ENCODE data around the gene ERC2.

The ERC2 gene

GRCh38 chr3:55615039-55615693 lies 853.1 kb downstream of the ERC2 start:
- no peak for TF ChIP-seq TCF12 (IDR thresholded peaks at IDR 0.05; ENCODE audit: low read depth)
- no peak for TF ChIP-seq NFIC (IDR thresholded peaks at IDR 0.05)

DNA sequence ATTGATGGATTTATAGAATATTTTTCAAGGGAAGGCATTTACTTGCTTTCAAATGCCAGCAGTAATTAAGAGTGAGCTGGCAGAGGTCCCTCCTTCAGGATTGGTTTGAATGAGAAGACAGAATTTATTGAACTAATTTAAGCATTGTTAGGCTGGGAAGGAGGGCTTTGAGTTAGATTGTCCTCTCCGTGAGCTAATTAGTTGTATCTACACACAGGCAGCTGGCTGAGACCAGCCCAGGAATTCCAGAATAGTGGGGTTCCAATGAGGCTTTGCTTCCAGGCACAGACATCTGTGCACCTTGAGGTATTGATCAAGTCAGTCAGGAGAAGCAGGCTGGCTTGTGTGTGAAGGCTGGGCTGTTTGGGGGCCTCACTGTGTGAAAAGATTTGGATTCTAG lies 857.1 kb downstream of the ERC2 start:
- TF ChIP-seq EGR1 (IDR thresholded peaks at IDR 0.05) = no peak
- no peak for TF ChIP-seq REST (IDR thresholded peaks at IDR 0.05; ENCODE audit: low read depth)
- TF ChIP-seq, protein P1, sequence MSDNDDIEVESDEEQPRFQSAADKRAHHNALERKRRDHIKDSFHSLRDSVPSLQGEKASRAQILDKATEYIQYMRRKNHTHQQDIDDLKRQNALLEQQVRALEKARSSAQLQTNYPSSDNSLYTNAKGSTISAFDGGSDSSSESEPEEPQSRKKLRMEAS (IDR thresholded peaks at IDR 0.05) = no peak
- TF ChIP-seq RAD21 (IDR thresholded peaks at IDR 0.05; ENCODE audit: low read depth) = no peak
- TF ChIP-seq USF1 (IDR thresholded peaks at IDR 0.05) = no peak
- no peak for TF ChIP-seq ZBTB7A (IDR thresholded peaks at IDR 0.05; ENCODE audit: low read depth)
- TF ChIP-seq CEBPB (IDR thresholded peaks at IDR 0.05) = no peak
- no peak for TF ChIP-seq TEAD4 (IDR thresholded peaks at IDR 0.05)
- no peak for TF ChIP-seq TAF1 (IDR thresholded peaks at IDR 0.05; ENCODE audit: low read depth)
- no peak for TF ChIP-seq TCF12 (IDR thresholded peaks at IDR 0.05; ENCODE audit: low read depth)
- no peak for TF ChIP-seq FOXM1 (IDR thresholded peaks at IDR 0.05; ENCODE audit: borderline replicate concordance, low read depth)
- no peak for TF ChIP-seq YY1 (IDR thresholded peaks at IDR 0.05; ENCODE audit: low read depth)
- no peak for TF ChIP-seq CREB1 (IDR thresholded peaks at IDR 0.05; ENCODE audit: low read depth)
- no peak for TF ChIP-seq EP300 (IDR thresholded peaks at IDR 0.05; ENCODE audit: borderline replicate concordance)

DNA sequence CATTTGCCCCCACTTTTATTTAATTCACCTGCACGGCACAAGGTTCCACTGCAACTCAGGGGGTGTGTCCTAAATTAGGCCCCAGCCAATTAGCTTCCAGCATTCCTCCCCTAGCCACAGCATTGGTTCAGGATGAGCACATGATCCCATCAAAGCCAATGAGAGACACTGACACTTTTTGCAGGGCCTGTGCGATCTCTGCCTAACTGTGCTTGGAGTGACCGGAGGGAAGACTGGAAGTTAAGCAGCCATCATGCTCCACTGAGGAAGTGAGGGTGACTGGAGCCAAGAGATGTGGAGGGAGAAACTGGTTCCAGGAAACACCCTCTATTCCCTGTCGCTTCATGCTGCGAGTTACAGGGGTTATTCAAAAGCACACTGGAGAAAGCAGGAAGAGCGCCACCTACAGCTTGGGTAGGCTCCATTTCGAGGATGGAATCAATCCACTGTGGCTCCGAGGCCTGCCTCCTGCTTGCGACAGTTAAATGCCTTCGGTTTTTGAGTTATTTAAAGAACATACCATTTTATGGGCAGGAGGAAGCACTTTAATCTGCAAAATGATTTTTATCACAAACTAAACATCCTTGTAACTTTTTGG lies 858.9 kb downstream of the ERC2 start:
- no peak for TF ChIP-seq USF1 (IDR thresholded peaks at IDR 0.05)
- TF ChIP-seq REST (IDR thresholded peaks at IDR 0.05; ENCODE audit: low read depth) = no peak
- TF ChIP-seq TAF1 (IDR thresholded peaks at IDR 0.05; ENCODE audit: low read depth) = no peak
- no peak for TF ChIP-seq CREB1 (IDR thresholded peaks at IDR 0.05; ENCODE audit: low read depth)
- no peak for TF ChIP-seq TEAD4 (IDR thresholded peaks at IDR 0.05)
- no peak for TF ChIP-seq NFIC (IDR thresholded peaks at IDR 0.05)
- no peak for TF ChIP-seq TCF12 (IDR thresholded peaks at IDR 0.05; ENCODE audit: low read depth)
- TF ChIP-seq EGR1 (IDR thresholded peaks at IDR 0.05) = no peak
- no peak for TF ChIP-seq ZBTB7A (IDR thresholded peaks at IDR 0.05; ENCODE audit: low read depth)
- no peak for TF ChIP-seq FOXM1 (IDR thresholded peaks at IDR 0.05; ENCODE audit: borderline replicate concordance, low read depth)
- TF ChIP-seq RAD21 (IDR thresholded peaks at IDR 0.05; ENCODE audit: low read depth) = no peak
- no peak for TF ChIP-seq YY1 (IDR thresholded peaks at IDR 0.05; ENCODE audit: low read depth)
- no peak for TF ChIP-seq CEBPB (IDR thresholded peaks at IDR 0.05)
- no peak for TF ChIP-seq EP300 (IDR thresholded peaks at IDR 0.05; ENCODE audit: borderline replicate concordance)
- TF ChIP-seq, protein P1 (IDR thresholded peaks at IDR 0.05) = no peak

DNA sequence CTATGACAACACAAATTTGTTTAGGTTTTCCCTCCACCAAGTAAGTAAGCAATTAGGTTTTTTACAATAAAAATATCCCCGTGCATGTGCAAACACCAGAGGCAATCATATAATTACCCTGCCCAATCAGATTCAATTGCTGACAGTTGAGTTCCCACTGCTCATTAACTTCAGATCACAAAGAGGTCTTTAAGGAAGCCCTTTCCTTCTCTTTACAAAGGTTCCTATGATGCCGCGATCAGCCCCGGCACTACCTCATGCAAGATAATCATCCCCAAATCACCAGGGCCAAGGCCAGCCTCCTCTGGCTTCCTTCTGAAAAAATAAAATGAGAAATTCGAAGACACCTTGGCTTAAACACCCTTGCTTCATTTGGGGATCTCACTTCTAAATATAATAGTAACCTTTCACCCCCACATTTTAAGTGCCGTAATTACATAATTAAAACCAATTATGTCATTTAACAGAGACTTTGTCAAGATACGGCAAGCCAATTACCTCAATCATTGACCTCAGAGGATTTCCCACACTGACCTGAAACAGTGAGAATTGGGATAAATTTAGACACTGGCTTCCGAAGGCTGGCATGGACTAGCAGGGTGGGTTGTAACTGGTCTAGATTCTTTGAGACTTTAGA lies 859.8 kb downstream of the ERC2 start:
- no peak for TF ChIP-seq CREB1 (IDR thresholded peaks at IDR 0.05; ENCODE audit: low read depth)
- TF ChIP-seq TEAD4 (IDR thresholded peaks at IDR 0.05) = no peak
- TF ChIP-seq YY1 (IDR thresholded peaks at IDR 0.05; ENCODE audit: low read depth) = no peak
- TF ChIP-seq FOXM1 (IDR thresholded peaks at IDR 0.05; ENCODE audit: borderline replicate concordance, low read depth) = no peak
- no peak for TF ChIP-seq USF1 (IDR thresholded peaks at IDR 0.05)
- TF ChIP-seq EGR1 (IDR thresholded peaks at IDR 0.05) = no peak
- TF ChIP-seq EP300 (IDR thresholded peaks at IDR 0.05; ENCODE audit: borderline replicate concordance) = no peak
- no peak for TF ChIP-seq ZBTB7A (IDR thresholded peaks at IDR 0.05; ENCODE audit: low read depth)
- TF ChIP-seq TCF12 (IDR thresholded peaks at IDR 0.05; ENCODE audit: low read depth) = no peak
- no peak for TF ChIP-seq RAD21 (IDR thresholded peaks at IDR 0.05; ENCODE audit: low read depth)
- no peak for TF ChIP-seq TAF1 (IDR thresholded peaks at IDR 0.05; ENCODE audit: low read depth)
- no peak for TF ChIP-seq NFIC (IDR thresholded peaks at IDR 0.05)
- TF ChIP-seq, protein P1 (IDR thresholded peaks at IDR 0.05) = no peak

All from Ishikawa (cell line).